GM23338 (cell line): ENCODE data around the gene C11orf91. TPM values are rescaled to one million over a fixed set of nuclear protein-coding genes. Genes with fewer than 3 reads are reported as not detected.

Experiments
- ATAC-seq: fragments of 200-7000 bp; cut with Tn5 transposase; 3 replicates; pipeline ENCODE4 v1.9.1; 2020
- DNase-seq: peaks from one replicate; pipeline ENCODE4 v3.0.0-alpha.2; 2015; ENCODE audit warnings: low spot score
- H2AFZ ChIP-seq: fragments of 200-600 bp; sonication (generic); 2 replicates; pipeline ENCODE4 v1.8.0; 2016; ENCODE audit warnings: antibody characterized with exemption, mild to moderate bottlenecking, moderate library complexity
- H3F3A ChIP-seq: fragments of 200-600 bp; sonication (generic); replicated peaks from 2 replicates; pipeline ENCODE4 v1.8.0; 2017; ENCODE audit warnings: antibody characterized with exemption, mixed run types, low read depth
- H3K27ac ChIP-seq: fragments of 200-600 bp; sonication (generic); 2 replicates; pipeline ENCODE4 v1.6.1; 2016; ENCODE audit warnings: low read depth
- H3K27me3 ChIP-seq: fragments of 200-600 bp; sonication (generic); 2 replicates; pipeline ENCODE4 v1.8.0; 2016; ENCODE audit warnings: mild to moderate bottlenecking, mixed run types, moderate library complexity; ENCODE audit not compliant: insufficient read depth
- H3K36me3 ChIP-seq: fragments of 200-600 bp; sonication (generic); 2 replicates; pipeline ENCODE4 v1.8.0; 2016; ENCODE audit warnings: mild to moderate bottlenecking; ENCODE audit not compliant: insufficient read depth
- H3K4me1 ChIP-seq: fragments of 200-600 bp; sonication (generic); 2 replicates; pipeline ENCODE4 v1.8.0; 2016; ENCODE audit warnings: mild to moderate bottlenecking, moderate library complexity; ENCODE audit not compliant: insufficient read depth
- H3K4me2 ChIP-seq: fragments of 200-600 bp; sonication (generic); 2 replicates; pipeline ENCODE4 v1.7.1; 2017; ENCODE audit warnings: mixed run types
- H3K4me3 ChIP-seq: fragments of 200-600 bp; sonication (generic); 2 replicates; pipeline ENCODE4 v1.6.1; 2016; ENCODE audit warnings: mixed run types
- H3K79me2 ChIP-seq: fragments of 200-600 bp; sonication (generic); replicated peaks from 2 replicates; pipeline ENCODE4 v1.8.0; 2017; ENCODE audit warnings: mild to moderate bottlenecking; ENCODE audit not compliant: insufficient read depth
- H3K9me2 ChIP-seq: fragments of 200-600 bp; sonication (generic); 2 replicates; pipeline ENCODE4 v1.8.0; 2017; ENCODE audit not compliant: insufficient read depth
- H4K20me1 ChIP-seq: fragments of 200-600 bp; sonication (generic); replicated peaks from 2 replicates; pipeline ENCODE4 v1.8.0; 2017; ENCODE audit warnings: mild to moderate bottlenecking; ENCODE audit not compliant: insufficient read depth
- H3K27ac Mint-ChIP-seq: 2 replicates; pipeline ENCODE4 v1.8.0; 2020; ENCODE audit warnings: inconsistent platforms, mild to moderate bottlenecking, moderate library complexity, mixed read lengths
- H3K27me3 Mint-ChIP-seq: 3 replicates; pipeline ENCODE4 v1.8.0; 2022; ENCODE audit warnings: low read depth, mild to moderate bottlenecking, moderate library complexity, mixed read lengths, inconsistent platforms; ENCODE audit not compliant: insufficient read depth, poor library complexity
- H3K36me3 Mint-ChIP-seq: 3 replicates; pipeline ENCODE4 v1.8.0; 2021; ENCODE audit warnings: low read depth, mild to moderate bottlenecking, inconsistent platforms, moderate library complexity, mixed read lengths
- H3K4me1 Mint-ChIP-seq: 3 replicates; pipeline ENCODE4 v1.8.0; 2020; ENCODE audit warnings: mild to moderate bottlenecking, inconsistent platforms, mixed read lengths
- H3K4me3 Mint-ChIP-seq: 3 replicates; pipeline ENCODE4 v1.8.0; 2021; ENCODE audit warnings: moderate library complexity, mild to moderate bottlenecking, inconsistent platforms, mixed read lengths
- H3K9me3 Mint-ChIP-seq: 3 replicates; pipeline ENCODE4 v1.8.0; 2020; ENCODE audit warnings: moderate library complexity, mild to moderate bottlenecking, inconsistent platforms, mixed read lengths
- CREB1 ChIP-seq: fragments of 250-450 bp; sonication (Bioruptor Pico); IDR thresholded peaks from 2 replicates; pipeline ENCODE4 v1.5.0; 2020; ENCODE audit warnings: low read depth, mild to moderate bottlenecking, moderate library complexity
- CTCF ChIP-seq, 2 experiments: fragments of 200-600 bp in 1 of 2; sonication (generic) in 1 of 2; conservative IDR thresholded peaks; 2 replicates each; pipeline versions ENCODE4 v1.5.1 to v1.6.1; 2016 to 2017; ENCODE audit warnings: antibody characterized with exemption in 2 of 2, low read depth in 2 of 2, mild to moderate bottlenecking in 2 of 2, moderate library complexity in 1 of 2
- EZH2phosphoT487 ChIP-seq: fragments of 200-600 bp; sonication (generic); IDR thresholded peaks from one replicate; pipeline ENCODE4 v1.8.1; 2018; ENCODE audit warnings: antibody characterized with exemption; ENCODE audit not compliant: unreplicated experiment
- JUNB ChIP-seq: IDR thresholded peaks from one replicate; pipeline ENCODE4 v1.6.1; 2016; ENCODE audit warnings: antibody characterized with exemption; ENCODE audit not compliant: unreplicated experiment
- NANOG ChIP-seq: IDR thresholded peaks from 2 replicates; pipeline ENCODE4 v1.6.1; 2016; ENCODE audit warnings: antibody characterized with exemption, borderline replicate concordance
- ZNF114 ChIP-seq: fragments of 250-450 bp; sonication (Bioruptor Pico); IDR thresholded peaks from 2 replicates; pipeline ENCODE4 v1.5.0; 2020; ENCODE audit warnings: mild to moderate bottlenecking, moderate library complexity
- polyA plus RNA-seq: library from polyadenylated mRNA; unstranded; fragments of >200 nt; fragmentation: Nextera tagmentation; extraction: Ambion mirVana; gene quantifications from 2 replicates; pipeline ENCODE4 v1.2.1, GENCODE V29; 2016
- total RNA-seq: library from RNA; depleted of rRNA; stranded (reverse); fragments of >200 nt; shearing (Covaris generic); gene quantifications from 2 replicates; pipeline ENCODE4 v1.2.3, GENCODE V29; 2014
- TF ChIP-seq, protein P1 (sequence below): IDR thresholded peaks from one replicate; pipeline ENCODE4 v1.6.1; 2018; ENCODE audit warnings: antibody characterized with exemption; ENCODE audit not compliant: unreplicated experiment

C11orf91 gene
- total and polyA plus RNA-seq, 2 experiments from 2014 or later: not detected

GRCh38 chr11:33700063-33700501 lies 544 bp downstream of the C11orf91 start (continued):
- no peak for TF ChIP-seq CTCF (conservative IDR thresholded peaks at IDR 0.05; ENCODE audit: low read depth in 2 of 2)
- no peak for TF ChIP-seq ZNF114 (CRISPR knock-in tag)
- TF ChIP-seq, protein P1, sequence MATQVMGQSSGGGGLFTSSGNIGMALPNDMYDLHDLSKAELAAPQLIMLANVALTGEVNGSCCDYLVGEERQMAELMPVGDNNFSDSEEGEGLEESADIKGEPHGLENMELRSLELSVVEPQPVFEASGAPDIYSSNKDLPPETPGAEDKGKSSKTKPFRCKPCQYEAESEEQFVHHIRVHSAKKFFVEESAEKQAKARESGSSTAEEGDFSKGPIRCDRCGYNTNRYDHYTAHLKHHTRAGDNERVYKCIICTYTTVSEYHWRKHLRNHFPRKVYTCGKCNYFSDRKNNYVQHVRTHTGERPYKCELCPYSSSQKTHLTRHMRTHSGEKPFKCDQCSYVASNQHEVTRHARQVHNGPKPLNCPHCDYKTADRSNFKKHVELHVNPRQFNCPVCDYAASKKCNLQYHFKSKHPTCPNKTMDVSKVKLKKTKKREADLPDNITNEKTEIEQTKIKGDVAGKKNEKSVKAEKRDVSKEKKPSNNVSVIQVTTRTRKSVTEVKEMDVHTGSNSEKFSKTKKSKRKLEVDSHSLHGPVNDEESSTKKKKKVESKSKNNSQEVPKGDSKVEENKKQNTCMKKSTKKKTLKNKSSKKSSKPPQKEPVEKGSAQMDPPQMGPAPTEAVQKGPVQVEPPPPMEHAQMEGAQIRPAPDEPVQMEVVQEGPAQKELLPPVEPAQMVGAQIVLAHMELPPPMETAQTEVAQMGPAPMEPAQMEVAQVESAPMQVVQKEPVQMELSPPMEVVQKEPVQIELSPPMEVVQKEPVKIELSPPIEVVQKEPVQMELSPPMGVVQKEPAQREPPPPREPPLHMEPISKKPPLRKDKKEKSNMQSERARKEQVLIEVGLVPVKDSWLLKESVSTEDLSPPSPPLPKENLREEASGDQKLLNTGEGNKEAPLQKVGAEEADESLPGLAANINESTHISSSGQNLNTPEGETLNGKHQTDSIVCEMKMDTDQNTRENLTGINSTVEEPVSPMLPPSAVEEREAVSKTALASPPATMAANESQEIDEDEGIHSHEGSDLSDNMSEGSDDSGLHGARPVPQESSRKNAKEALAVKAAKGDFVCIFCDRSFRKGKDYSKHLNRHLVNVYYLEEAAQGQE: no peak

GRCh38 chr11:33699515-33700062 lies 1.0 kb downstream of the C11orf91 start:
- Histone ChIP-seq H2AFZ (peak overlapping the region; percentile 93), H3K79me2 (no peaks in the 10 kb centered on the region), H4K20me1 (no peaks in the 10 kb centered on the region), H3F3A (no peaks in the 10 kb centered on the region), H3K4me2 (peak overlapping the region; percentile 84), H3K9me2 (0 out of 2 replicates have a peak, but pooled peaks cover 4% of the 10 kb centered on the region), H3K27me3 (peaks cover 10% of the 10 kb centered on the region), H3K4me3 (peak overlapping the region; percentile 76), H3K27ac (no peak overlapping the region), H3K4me1 (peaks cover 24% of the 10 kb centered on the region), H3K36me3 (no peaks in the 10 kb centered on the region)
- H3K4me3 Mint-ChIP-seq: peak overlapping the region; percentile 81
- ATAC-seq (no peak), DNase-seq (no peak)
- peaks cover 12% of the 10 kb centered on the region for H3K27me3 Mint-ChIP-seq
- H3K36me3 Mint-ChIP-seq: no peaks in the 10 kb centered on the region
- no peak overlapping the region for H3K27ac Mint-ChIP-seq
- H3K9me3 Mint-ChIP-seq: no peaks in the 10 kb centered on the region; the same call in 2 of the 3 replicates
- H3K4me1 Mint-ChIP-seq: peaks cover 31% of the 10 kb centered on the region
- TF ChIP-seq NANOG (no peak), JUNB (no peak), CTCF (conservative IDR thresholded peaks at IDR 0.05; ENCODE audit: low read depth in 2 of 2) (no peak), ZNF114 (CRISPR knock-in tag) (no peak), EZH2phosphoT487 (no peak), CREB1 (CRISPR knock-in tag) (no peak)
- TF ChIP-seq, protein P1: no peak
